ENCODE results near the gene APOA5. TPM values are rescaled to one million over a fixed set of nuclear protein-coding genes. Genes with fewer than 3 reads are reported as not detected.
"Not testable (repeated sequence)": the region's sequence is repeated elsewhere in the genome, so short reads cannot be mapped to it uniquely, and the experiment has no call there.

The APOA5 gene
- total RNA-seq, 2 donors from 2014 or later, result not detected

- ATAC-seq (ENCODE audit: insufficient number of reproducible peaks, low FRiP score, low read depth) (no peak), DNase-seq (ENCODE audit: low spot score) (no peak)
- Histone ChIP-seq H3K27me3 (replicated peaks; ENCODE audit: insufficient read depth) (no peaks in the 10 kb centered on the region), H3K27ac (no peak overlapping the region), H3K4me1 (ENCODE audit: control insufficient read depth in 1 of 2, low read depth in 2 of 2) (no peaks in the 10 kb centered on the region), H3K4me3 (no peak overlapping the region), H3K9me3 (no peaks in the 10 kb centered on the region), H3K36me3 (no peaks in the 10 kb centered on the region)
- TF ChIP-seq, protein P1, sequence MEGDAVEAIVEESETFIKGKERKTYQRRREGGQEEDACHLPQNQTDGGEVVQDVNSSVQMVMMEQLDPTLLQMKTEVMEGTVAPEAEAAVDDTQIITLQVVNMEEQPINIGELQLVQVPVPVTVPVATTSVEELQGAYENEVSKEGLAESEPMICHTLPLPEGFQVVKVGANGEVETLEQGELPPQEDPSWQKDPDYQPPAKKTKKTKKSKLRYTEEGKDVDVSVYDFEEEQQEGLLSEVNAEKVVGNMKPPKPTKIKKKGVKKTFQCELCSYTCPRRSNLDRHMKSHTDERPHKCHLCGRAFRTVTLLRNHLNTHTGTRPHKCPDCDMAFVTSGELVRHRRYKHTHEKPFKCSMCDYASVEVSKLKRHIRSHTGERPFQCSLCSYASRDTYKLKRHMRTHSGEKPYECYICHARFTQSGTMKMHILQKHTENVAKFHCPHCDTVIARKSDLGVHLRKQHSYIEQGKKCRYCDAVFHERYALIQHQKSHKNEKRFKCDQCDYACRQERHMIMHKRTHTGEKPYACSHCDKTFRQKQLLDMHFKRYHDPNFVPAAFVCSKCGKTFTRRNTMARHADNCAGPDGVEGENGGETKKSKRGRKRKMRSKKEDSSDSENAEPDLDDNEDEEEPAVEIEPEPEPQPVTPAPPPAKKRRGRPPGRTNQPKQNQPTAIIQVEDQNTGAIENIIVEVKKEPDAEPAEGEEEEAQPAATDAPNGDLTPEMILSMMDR (IDR thresholded peaks at IDR 0.05), result no peak
These were observed 16.1 kb upstream of the APOA5 start for GRCh38 chr11:116807601-116808261.

DNA sequence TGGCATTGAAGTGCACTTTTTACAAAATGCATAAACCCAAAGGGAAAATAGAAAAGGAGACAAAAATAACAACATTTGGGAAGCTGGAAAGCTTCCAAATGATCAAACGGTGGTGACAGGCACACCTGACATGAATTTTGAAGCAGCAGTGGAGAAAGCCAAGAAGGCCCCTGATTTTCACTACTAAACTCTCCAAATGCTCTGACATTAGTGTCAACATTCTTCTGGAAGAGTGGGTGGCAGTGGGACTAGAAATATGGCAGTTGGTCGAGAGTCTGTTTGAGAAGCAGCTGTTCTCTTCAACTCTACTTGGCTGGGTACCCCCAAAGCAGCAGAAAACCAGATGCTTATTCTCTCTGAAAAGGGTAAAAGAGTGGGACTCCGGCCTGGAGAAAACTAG, 12.3 kb upstream of the APOA5 start:
- Histone ChIP-seq H3K27me3 (replicated peaks; ENCODE audit: insufficient read depth) (no peaks in the 10 kb centered on the region), H3K4me3 (no peak overlapping the region), H3K9me3 (no peaks in the 10 kb centered on the region), H3K36me3 (no peaks in the 10 kb centered on the region), H3K4me1 (ENCODE audit: control insufficient read depth in 1 of 2, low read depth in 2 of 2) (no peaks in the 10 kb centered on the region), H3K27ac (no peak overlapping the region)
- no peak for ATAC-seq (ENCODE audit: insufficient number of reproducible peaks, low FRiP score, low read depth)
- TF ChIP-seq, protein P1 (IDR thresholded peaks at IDR 0.05), result no peak
- DNase-seq (ENCODE audit: low spot score), result no peak

- not testable (repeated sequence) for ATAC-seq (ENCODE audit: insufficient number of reproducible peaks, low FRiP score, low read depth); H3K9me3 ChIP-seq; H3K4me3 ChIP-seq; H3K4me1 ChIP-seq (ENCODE audit: control insufficient read depth in 1 of 2, low read depth in 2 of 2); H3K27me3 ChIP-seq (replicated peaks; ENCODE audit: insufficient read depth); H3K36me3 ChIP-seq; DNase-seq (ENCODE audit: low spot score); H3K27ac ChIP-seq
These were observed 10.0 kb upstream of the APOA5 start for GRCh38 chr11:116801662-116802061.

DNA sequence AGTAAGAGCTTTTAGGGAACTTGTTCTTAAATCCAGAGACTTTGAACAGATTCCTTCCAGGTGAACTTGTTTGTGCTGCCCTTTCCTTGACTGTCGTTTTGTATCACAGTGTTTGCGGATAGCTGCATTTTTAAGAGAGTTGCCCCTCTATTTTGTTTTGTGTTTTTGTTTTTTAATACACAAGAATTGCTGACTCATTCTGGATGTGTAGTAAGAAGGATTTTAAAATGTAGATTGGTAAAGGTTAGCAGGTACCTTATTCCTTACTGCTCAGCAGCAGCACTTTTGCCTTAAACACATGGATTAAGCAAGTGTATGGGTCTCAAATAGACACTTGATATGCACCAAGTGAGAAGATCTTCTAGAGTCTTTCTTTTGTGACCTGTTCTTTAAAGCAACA, 8.9 kb upstream of the APOA5 start:
- ATAC-seq (ENCODE audit: insufficient number of reproducible peaks, low FRiP score, low read depth) (no peak), DNase-seq (ENCODE audit: low spot score) (no peak)
- no peak overlapping the region for H3K27ac ChIP-seq
- H3K27me3 ChIP-seq (replicated peaks; ENCODE audit: insufficient read depth), result no peaks in the 10 kb centered on the region
- H3K9me3 ChIP-seq, result no peaks in the 10 kb centered on the region
- H3K4me1 ChIP-seq (ENCODE audit: control insufficient read depth in 1 of 2, low read depth in 2 of 2), result no peaks in the 10 kb centered on the region
- no peaks in the 10 kb centered on the region for H3K36me3 ChIP-seq
- H3K4me3 ChIP-seq, result no peak overlapping the region
- TF ChIP-seq, protein P1 (IDR thresholded peaks at IDR 0.05), result no peak

DNA sequence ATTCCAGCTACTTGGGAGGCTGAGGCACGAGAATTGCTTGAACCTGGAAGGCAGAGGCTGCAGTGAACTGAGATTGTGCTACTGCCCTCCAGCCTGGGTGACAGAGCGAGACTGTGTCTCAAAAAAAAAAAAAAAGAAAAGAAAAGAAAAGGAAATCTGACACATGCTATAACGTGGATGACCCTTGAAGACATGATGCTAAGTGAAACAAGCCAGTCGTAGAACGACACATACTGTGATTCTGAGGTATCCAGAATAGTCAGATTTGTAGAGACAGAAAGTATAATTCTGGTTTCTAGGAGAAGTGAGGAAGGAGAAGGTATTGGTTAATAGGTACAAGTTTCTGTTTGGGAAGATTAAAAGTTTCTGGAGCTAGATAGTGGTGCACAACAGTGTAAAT, 6.7 kb upstream of the APOA5 start:
- TF ChIP-seq, protein P1 (IDR thresholded peaks at IDR 0.05), result no peak
- Histone ChIP-seq H3K4me3 (no peak overlapping the region), H3K27me3 (replicated peaks; ENCODE audit: insufficient read depth) (no peaks in the 10 kb centered on the region), H3K4me1 (ENCODE audit: control insufficient read depth in 1 of 2, low read depth in 2 of 2) (no peaks in the 10 kb centered on the region), H3K27ac (no peak overlapping the region), H3K9me3 (no peaks in the 10 kb centered on the region), H3K36me3 (no peaks in the 10 kb centered on the region)
- DNase-seq (ENCODE audit: low spot score) (no peak), ATAC-seq (ENCODE audit: insufficient number of reproducible peaks, low FRiP score, low read depth) (no peak)

- ATAC-seq (ENCODE audit: insufficient number of reproducible peaks, low FRiP score, low read depth), result no peak
- no peaks in the 10 kb centered on the region for H3K4me1 ChIP-seq (ENCODE audit: control insufficient read depth in 1 of 2, low read depth in 2 of 2)
- DNase-seq (ENCODE audit: low spot score), result no peak
- no peak overlapping the region for H3K4me3 ChIP-seq
- TF ChIP-seq, protein P1 (IDR thresholded peaks at IDR 0.05), result no peak
- H3K27me3 ChIP-seq (replicated peaks; ENCODE audit: insufficient read depth), result no peaks in the 10 kb centered on the region
- no peak overlapping the region for H3K27ac ChIP-seq
- no peaks in the 10 kb centered on the region for H3K9me3 ChIP-seq
- no peaks in the 10 kb centered on the region for H3K36me3 ChIP-seq
These were observed 6.1 kb upstream of the APOA5 start for GRCh38 chr11:116797816-116798215.

All from thoracic aorta (tissue), 2 donors.